ENCODE results near the gene BCL10. TPM values are rescaled to one million over a fixed set of nuclear protein-coding genes. Genes with fewer than 3 reads are reported as not detected.

The BCL10 gene
- total and polyA plus RNA-seq, 2 of the 8 experiments (the other 6 are each of a cell fraction or from before 2014, with no cell fraction given) = 7.4 to 29.6 TPM

DNA sequence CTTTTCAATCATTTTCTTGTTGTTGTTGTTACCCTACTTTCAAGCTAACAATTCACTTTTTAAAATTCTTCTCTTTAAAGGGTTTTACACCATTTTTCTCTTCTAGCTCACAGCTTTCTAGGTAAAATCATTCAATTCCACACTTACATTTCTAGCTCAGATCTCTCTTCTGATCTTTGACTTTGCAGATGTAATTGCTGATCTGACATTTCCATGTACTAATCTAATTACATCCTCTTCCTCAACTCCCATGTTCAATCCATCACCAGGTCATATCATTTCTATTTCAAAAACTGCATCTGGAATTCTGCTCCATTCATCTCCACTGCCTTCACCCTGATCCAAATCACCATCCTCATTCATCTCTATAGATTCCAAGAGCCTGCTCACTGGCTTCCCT, 3.0 kb downstream of the BCL10 start (continued):
- TF ChIP-seq CBX5 (IDR thresholded peaks at IDR 0.05; ENCODE audit: low read depth, low read length) (no peak), RFX5 (IDR thresholded peaks at IDR 0.05; ENCODE audit: borderline replicate concordance, low read depth, low read length) (no peak), SIX5 (IDR thresholded peaks at IDR 0.05; ENCODE audit: low read depth, low read length) (no peak), GTF2F1 (IDR thresholded peaks at IDR 0.05; ENCODE audit: borderline replicate concordance, low read depth, low read length) (no peak)

Measured in H1 (cell line).